GM23338 (cell line): Measurements from ENCODE around the gene RAB9B. TPM values are rescaled to one million over a fixed set of nuclear protein-coding genes. Genes with fewer than 3 reads are reported as not detected.

Experiments
- ATAC-seq: fragments of 200-7000 bp; cut with Tn5 transposase; 3 replicates; pipeline ENCODE4 v1.9.1; 2020
- DNase-seq: peaks from one replicate; pipeline ENCODE4 v3.0.0-alpha.2; 2015; ENCODE audit warnings: low spot score
- H2AFZ ChIP-seq: fragments of 200-600 bp; sonication (generic); 2 replicates; pipeline ENCODE4 v1.8.0; 2016; ENCODE audit warnings: antibody characterized with exemption, mild to moderate bottlenecking, moderate library complexity
- H3F3A ChIP-seq: fragments of 200-600 bp; sonication (generic); replicated peaks from 2 replicates; pipeline ENCODE4 v1.8.0; 2017; ENCODE audit warnings: antibody characterized with exemption, mixed run types, low read depth
- H3K27ac ChIP-seq: fragments of 200-600 bp; sonication (generic); 2 replicates; pipeline ENCODE4 v1.6.1; 2016; ENCODE audit warnings: low read depth
- H3K27me3 ChIP-seq: fragments of 200-600 bp; sonication (generic); 2 replicates; pipeline ENCODE4 v1.8.0; 2016; ENCODE audit warnings: mild to moderate bottlenecking, mixed run types, moderate library complexity; ENCODE audit not compliant: insufficient read depth
- H3K36me3 ChIP-seq: fragments of 200-600 bp; sonication (generic); 2 replicates; pipeline ENCODE4 v1.8.0; 2016; ENCODE audit warnings: mild to moderate bottlenecking; ENCODE audit not compliant: insufficient read depth
- H3K4me1 ChIP-seq: fragments of 200-600 bp; sonication (generic); 2 replicates; pipeline ENCODE4 v1.8.0; 2016; ENCODE audit warnings: mild to moderate bottlenecking, moderate library complexity; ENCODE audit not compliant: insufficient read depth
- H3K4me2 ChIP-seq: fragments of 200-600 bp; sonication (generic); 2 replicates; pipeline ENCODE4 v1.7.1; 2017; ENCODE audit warnings: mixed run types
- H3K4me3 ChIP-seq: fragments of 200-600 bp; sonication (generic); 2 replicates; pipeline ENCODE4 v1.6.1; 2016; ENCODE audit warnings: mixed run types
- H3K79me2 ChIP-seq: fragments of 200-600 bp; sonication (generic); replicated peaks from 2 replicates; pipeline ENCODE4 v1.8.0; 2017; ENCODE audit warnings: mild to moderate bottlenecking; ENCODE audit not compliant: insufficient read depth
- H3K9me2 ChIP-seq: fragments of 200-600 bp; sonication (generic); 2 replicates; pipeline ENCODE4 v1.8.0; 2017; ENCODE audit not compliant: insufficient read depth
- H4K20me1 ChIP-seq: fragments of 200-600 bp; sonication (generic); replicated peaks from 2 replicates; pipeline ENCODE4 v1.8.0; 2017; ENCODE audit warnings: mild to moderate bottlenecking; ENCODE audit not compliant: insufficient read depth
- H3K27ac Mint-ChIP-seq: 2 replicates; pipeline ENCODE4 v1.8.0; 2020; ENCODE audit warnings: inconsistent platforms, mild to moderate bottlenecking, moderate library complexity, mixed read lengths
- H3K27me3 Mint-ChIP-seq: 3 replicates; pipeline ENCODE4 v1.8.0; 2022; ENCODE audit warnings: low read depth, mild to moderate bottlenecking, moderate library complexity, mixed read lengths, inconsistent platforms; ENCODE audit not compliant: insufficient read depth, poor library complexity
- H3K36me3 Mint-ChIP-seq: 3 replicates; pipeline ENCODE4 v1.8.0; 2021; ENCODE audit warnings: low read depth, mild to moderate bottlenecking, inconsistent platforms, moderate library complexity, mixed read lengths
- H3K4me1 Mint-ChIP-seq: 3 replicates; pipeline ENCODE4 v1.8.0; 2020; ENCODE audit warnings: mild to moderate bottlenecking, inconsistent platforms, mixed read lengths
- H3K4me3 Mint-ChIP-seq: 3 replicates; pipeline ENCODE4 v1.8.0; 2021; ENCODE audit warnings: moderate library complexity, mild to moderate bottlenecking, inconsistent platforms, mixed read lengths
- H3K9me3 Mint-ChIP-seq: 3 replicates; pipeline ENCODE4 v1.8.0; 2020; ENCODE audit warnings: moderate library complexity, mild to moderate bottlenecking, inconsistent platforms, mixed read lengths
- CREB1 ChIP-seq: fragments of 250-450 bp; sonication (Bioruptor Pico); IDR thresholded peaks from 2 replicates; pipeline ENCODE4 v1.5.0; 2020; ENCODE audit warnings: low read depth, mild to moderate bottlenecking, moderate library complexity
- EZH2 ChIP-seq: fragments of 200-600 bp; sonication (generic); IDR thresholded peaks from one replicate; pipeline ENCODE4 v1.8.0; 2017; ENCODE audit warnings: antibody characterized with exemption, mild to moderate bottlenecking, low read depth; ENCODE audit not compliant: unreplicated experiment
- EZH2phosphoT487 ChIP-seq: fragments of 200-600 bp; sonication (generic); IDR thresholded peaks from one replicate; pipeline ENCODE4 v1.8.1; 2018; ENCODE audit warnings: antibody characterized with exemption; ENCODE audit not compliant: unreplicated experiment
- NANOG ChIP-seq: IDR thresholded peaks from 2 replicates; pipeline ENCODE4 v1.6.1; 2016; ENCODE audit warnings: antibody characterized with exemption, borderline replicate concordance
- REST ChIP-seq: IDR thresholded peaks from one replicate; pipeline ENCODE4 v1.6.1; 2018; ENCODE audit warnings: antibody characterized with exemption; ENCODE audit not compliant: unreplicated experiment
- STAT1 ChIP-seq: IDR thresholded peaks from one replicate; pipeline ENCODE4 v1.6.1; 2016; ENCODE audit warnings: antibody characterized with exemption; ENCODE audit not compliant: unreplicated experiment
- ZNF114 ChIP-seq: fragments of 250-450 bp; sonication (Bioruptor Pico); IDR thresholded peaks from 2 replicates; pipeline ENCODE4 v1.5.0; 2020; ENCODE audit warnings: mild to moderate bottlenecking, moderate library complexity
- ZNF331 ChIP-seq: fragments of 250-450 bp; sonication (Bioruptor Pico); IDR thresholded peaks from 2 replicates; pipeline ENCODE4 v1.5.0; 2020; ENCODE audit warnings: low read depth, mild to moderate bottlenecking, moderate library complexity
- polyA plus RNA-seq: library from polyadenylated mRNA; unstranded; fragments of >200 nt; fragmentation: Nextera tagmentation; extraction: Ambion mirVana; gene quantifications from 2 replicates; pipeline ENCODE4 v1.2.1, GENCODE V29; 2016
- total RNA-seq: library from RNA; depleted of rRNA; stranded (reverse); fragments of >200 nt; shearing (Covaris generic); gene quantifications from 2 replicates; pipeline ENCODE4 v1.2.3, GENCODE V29; 2014
- TF ChIP-seq, protein P1 (sequence below), 2 experiments: fragments of 200-600 bp in 1 of 2; sonication (generic) in 1 of 2; conservative IDR thresholded peaks; 2 replicates each; pipeline versions ENCODE4 v1.5.1 to v1.6.1; 2016 to 2017; ENCODE audit warnings: antibody characterized with exemption in 2 of 2, low read depth in 2 of 2, mild to moderate bottlenecking in 2 of 2, moderate library complexity in 1 of 2

Gene RAB9B
- total and polyA plus RNA-seq, 2 experiments from 2014 or later: 0.24 to 0.28 TPM

GRCh38 chrX:103849558-103849957 is 17.5 kb upstream of the RAB9B start:
- Mint-ChIP-seq H3K9me3 (no peaks in the 10 kb centered on the region), H3K36me3 (no peaks in the 10 kb centered on the region), H3K4me1 (no peaks in the 10 kb centered on the region; the same call in 1 of the 3 replicates), H3K27ac (no peak overlapping the region), H3K4me3 (no peak overlapping the region), H3K27me3 (no peaks in the 10 kb centered on the region)
- H3K9me2 ChIP-seq: no peaks in the 10 kb centered on the region
- H3K27ac ChIP-seq: no peak overlapping the region
- H4K20me1 ChIP-seq: no peaks in the 10 kb centered on the region
- DNase-seq: no peak
- no peaks in the 10 kb centered on the region for H3F3A ChIP-seq
- no peaks in the 10 kb centered on the region for H3K27me3 ChIP-seq
- ATAC-seq: no peak
- H3K36me3 ChIP-seq: no peaks in the 10 kb centered on the region
- TF ChIP-seq NANOG: no peak
- no peak for TF ChIP-seq EZH2
- TF ChIP-seq CREB1 (CRISPR knock-in tag): no peak
- TF ChIP-seq EZH2phosphoT487: no peak
- TF ChIP-seq, protein P1, sequence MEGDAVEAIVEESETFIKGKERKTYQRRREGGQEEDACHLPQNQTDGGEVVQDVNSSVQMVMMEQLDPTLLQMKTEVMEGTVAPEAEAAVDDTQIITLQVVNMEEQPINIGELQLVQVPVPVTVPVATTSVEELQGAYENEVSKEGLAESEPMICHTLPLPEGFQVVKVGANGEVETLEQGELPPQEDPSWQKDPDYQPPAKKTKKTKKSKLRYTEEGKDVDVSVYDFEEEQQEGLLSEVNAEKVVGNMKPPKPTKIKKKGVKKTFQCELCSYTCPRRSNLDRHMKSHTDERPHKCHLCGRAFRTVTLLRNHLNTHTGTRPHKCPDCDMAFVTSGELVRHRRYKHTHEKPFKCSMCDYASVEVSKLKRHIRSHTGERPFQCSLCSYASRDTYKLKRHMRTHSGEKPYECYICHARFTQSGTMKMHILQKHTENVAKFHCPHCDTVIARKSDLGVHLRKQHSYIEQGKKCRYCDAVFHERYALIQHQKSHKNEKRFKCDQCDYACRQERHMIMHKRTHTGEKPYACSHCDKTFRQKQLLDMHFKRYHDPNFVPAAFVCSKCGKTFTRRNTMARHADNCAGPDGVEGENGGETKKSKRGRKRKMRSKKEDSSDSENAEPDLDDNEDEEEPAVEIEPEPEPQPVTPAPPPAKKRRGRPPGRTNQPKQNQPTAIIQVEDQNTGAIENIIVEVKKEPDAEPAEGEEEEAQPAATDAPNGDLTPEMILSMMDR (conservative IDR thresholded peaks at IDR 0.05; ENCODE audit: low read depth in 2 of 2): no peak
- TF ChIP-seq ZNF331 (CRISPR knock-in tag): no peak
- no peak for TF ChIP-seq STAT1
- TF ChIP-seq ZNF114 (CRISPR knock-in tag): no peak
- no peak overlapping the region for H3K4me3 ChIP-seq
- no peaks in the 10 kb centered on the region for H3K4me1 ChIP-seq
- no peak overlapping the region for H2AFZ ChIP-seq
- H3K4me2 ChIP-seq: no peak overlapping the region
- no peaks in the 10 kb centered on the region for H3K79me2 ChIP-seq

- Histone ChIP-seq H3K27ac (no peak overlapping the region), H3K36me3 (no peaks in the 10 kb centered on the region), H3K4me1 (no peaks in the 10 kb centered on the region), H3K79me2 (no peaks in the 10 kb centered on the region), H3K27me3 (no peaks in the 10 kb centered on the region), H3K4me2 (no peak overlapping the region), H2AFZ (no peak overlapping the region), H3F3A (no peaks in the 10 kb centered on the region), H3K4me3 (no peak overlapping the region), H3K9me2 (no peaks in the 10 kb centered on the region), H4K20me1 (no peaks in the 10 kb centered on the region)
- no peak for DNase-seq
- ATAC-seq: no peak
- Mint-ChIP-seq H3K9me3 (no peaks in the 10 kb centered on the region), H3K36me3 (no peaks in the 10 kb centered on the region), H3K4me1 (no peaks in the 10 kb centered on the region; the same call in 1 of the 3 replicates), H3K4me3 (no peak overlapping the region), H3K27me3 (no peaks in the 10 kb centered on the region), H3K27ac (no peak overlapping the region)
- no peak for TF ChIP-seq EZH2
- no peak for TF ChIP-seq NANOG
- no peak for TF ChIP-seq REST
- TF ChIP-seq CREB1 (CRISPR knock-in tag): no peak
- no peak for TF ChIP-seq EZH2phosphoT487
- no peak for TF ChIP-seq ZNF114 (CRISPR knock-in tag)
- no peak for TF ChIP-seq ZNF331 (CRISPR knock-in tag)
Observed at GRCh38 chrX:103847174-103847870, 15.3 kb upstream of the RAB9B start.
